ENCODE measurements around the gene NPC1. TPM values are rescaled to one million over a fixed set of nuclear protein-coding genes. Genes with fewer than 3 reads are reported as not detected.

The NPC1 gene
- total RNA-seq, 1 donor = 51.3 TPM

DNA sequence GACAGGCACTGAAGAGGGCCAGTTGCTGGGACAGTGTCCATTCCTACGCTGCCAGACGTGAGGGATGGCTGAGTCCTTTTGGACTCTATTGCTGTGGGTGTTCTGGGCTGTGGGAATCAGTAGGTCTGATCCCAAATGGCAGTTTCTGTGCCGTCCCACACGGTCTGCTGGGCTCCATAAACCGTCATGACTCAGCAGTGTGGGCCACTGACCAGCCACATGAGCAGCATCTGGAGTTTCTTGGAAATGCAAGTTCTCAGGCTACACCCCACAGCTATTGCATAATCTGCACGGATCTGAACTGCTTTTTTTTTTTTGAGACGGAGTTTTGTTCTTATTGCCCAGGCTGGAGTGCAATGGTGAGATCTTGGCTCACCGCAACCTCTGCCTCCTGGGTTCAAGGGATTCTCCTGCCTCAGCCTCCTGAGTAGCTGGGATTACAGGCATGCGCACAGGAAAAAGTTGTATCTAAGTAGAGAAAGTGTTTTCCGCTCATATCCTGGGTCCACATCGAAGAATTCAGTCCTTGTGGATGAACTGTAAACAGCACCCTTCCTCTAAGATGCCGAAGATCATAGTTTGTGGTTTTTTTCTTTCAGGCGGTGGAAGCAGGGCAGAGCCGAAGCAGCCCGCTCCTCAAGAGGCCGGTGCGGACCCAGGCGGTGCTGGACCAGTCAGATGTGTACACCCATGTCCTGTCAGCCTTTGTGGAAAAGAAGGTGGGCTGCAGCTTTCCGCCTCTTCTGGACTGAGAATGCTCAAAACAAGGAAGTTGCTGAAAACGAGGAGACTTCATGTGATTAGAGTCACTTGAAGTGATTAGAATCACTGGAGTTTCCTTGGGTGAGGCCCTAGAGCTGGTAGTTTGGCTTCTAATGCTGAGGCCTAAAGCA is 57.5 kb downstream of the NPC1 start:
- no peak overlapping the region for H3K4me3 ChIP-seq (ENCODE audit: low read depth, low read length)
- TF ChIP-seq, protein P1, sequence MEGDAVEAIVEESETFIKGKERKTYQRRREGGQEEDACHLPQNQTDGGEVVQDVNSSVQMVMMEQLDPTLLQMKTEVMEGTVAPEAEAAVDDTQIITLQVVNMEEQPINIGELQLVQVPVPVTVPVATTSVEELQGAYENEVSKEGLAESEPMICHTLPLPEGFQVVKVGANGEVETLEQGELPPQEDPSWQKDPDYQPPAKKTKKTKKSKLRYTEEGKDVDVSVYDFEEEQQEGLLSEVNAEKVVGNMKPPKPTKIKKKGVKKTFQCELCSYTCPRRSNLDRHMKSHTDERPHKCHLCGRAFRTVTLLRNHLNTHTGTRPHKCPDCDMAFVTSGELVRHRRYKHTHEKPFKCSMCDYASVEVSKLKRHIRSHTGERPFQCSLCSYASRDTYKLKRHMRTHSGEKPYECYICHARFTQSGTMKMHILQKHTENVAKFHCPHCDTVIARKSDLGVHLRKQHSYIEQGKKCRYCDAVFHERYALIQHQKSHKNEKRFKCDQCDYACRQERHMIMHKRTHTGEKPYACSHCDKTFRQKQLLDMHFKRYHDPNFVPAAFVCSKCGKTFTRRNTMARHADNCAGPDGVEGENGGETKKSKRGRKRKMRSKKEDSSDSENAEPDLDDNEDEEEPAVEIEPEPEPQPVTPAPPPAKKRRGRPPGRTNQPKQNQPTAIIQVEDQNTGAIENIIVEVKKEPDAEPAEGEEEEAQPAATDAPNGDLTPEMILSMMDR (IDR thresholded peaks at IDR 0.05; ENCODE audit: insufficient read depth, low read length) = no peak
- DNase-seq (ENCODE audit: low read depth) = peak; percentile 83

DNA sequence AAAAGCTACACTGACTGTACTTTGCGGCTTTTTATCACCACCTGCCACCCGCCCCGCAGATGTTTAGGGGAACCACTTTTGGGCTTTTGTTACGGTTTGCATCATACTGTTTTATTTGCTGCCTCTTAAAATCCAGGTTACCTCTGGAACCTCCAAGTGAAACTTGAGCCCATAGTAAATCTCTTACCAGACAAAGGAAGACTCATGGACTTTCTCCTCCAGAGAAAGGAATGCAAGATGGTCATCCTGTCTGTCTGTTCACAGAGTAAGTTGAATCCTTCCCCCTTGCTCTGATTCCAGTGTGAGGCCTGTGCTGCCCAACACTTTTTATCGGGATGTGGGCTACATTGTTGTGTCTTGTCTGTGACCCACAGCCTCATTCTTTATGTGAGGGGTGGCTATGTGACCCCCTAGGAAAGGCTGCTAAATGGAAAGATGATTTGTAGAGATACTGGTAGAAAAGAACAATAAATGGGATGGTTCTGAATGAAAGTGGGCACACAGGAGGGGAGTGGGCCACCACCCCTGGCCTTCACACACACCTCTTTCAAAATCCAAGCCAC is 59.7 kb downstream of the NPC1 start:
- DNase-seq (ENCODE audit: low read depth) = no peak
- no peak overlapping the region for H3K4me3 ChIP-seq (ENCODE audit: low read depth, low read length)
- TF ChIP-seq, protein P1 (IDR thresholded peaks at IDR 0.05; ENCODE audit: insufficient read depth, low read length) = no peak

DNA sequence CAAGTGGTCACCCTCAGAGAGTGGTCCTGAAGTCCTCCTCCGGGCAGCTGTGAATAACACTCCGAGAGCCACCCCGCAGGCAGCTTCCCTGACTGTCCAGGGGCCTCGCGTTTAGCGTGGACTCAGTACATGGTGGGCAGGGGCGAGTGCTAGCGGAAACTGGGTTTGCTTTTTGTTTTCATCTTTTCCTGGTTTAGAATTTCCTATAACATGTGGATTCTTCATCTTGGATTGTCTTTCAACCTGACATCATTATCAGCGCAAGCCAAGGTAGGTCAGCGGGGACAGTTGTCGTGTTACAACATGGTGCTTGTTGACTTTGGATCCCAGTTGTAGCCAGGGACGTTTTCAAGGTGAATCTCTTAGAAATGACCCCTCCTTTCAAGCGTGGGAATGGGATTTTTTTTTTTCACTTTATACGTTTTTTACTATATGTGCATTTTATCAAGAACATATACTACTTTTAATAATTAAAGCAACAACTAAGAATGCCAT is 62.0 kb downstream of the NPC1 start:
- no peak for DNase-seq (ENCODE audit: low read depth)
- TF ChIP-seq, protein P1 (IDR thresholded peaks at IDR 0.05; ENCODE audit: insufficient read depth, low read length) = no peak
- no peak overlapping the region for H3K4me3 ChIP-seq (ENCODE audit: low read depth, low read length)

DNA sequence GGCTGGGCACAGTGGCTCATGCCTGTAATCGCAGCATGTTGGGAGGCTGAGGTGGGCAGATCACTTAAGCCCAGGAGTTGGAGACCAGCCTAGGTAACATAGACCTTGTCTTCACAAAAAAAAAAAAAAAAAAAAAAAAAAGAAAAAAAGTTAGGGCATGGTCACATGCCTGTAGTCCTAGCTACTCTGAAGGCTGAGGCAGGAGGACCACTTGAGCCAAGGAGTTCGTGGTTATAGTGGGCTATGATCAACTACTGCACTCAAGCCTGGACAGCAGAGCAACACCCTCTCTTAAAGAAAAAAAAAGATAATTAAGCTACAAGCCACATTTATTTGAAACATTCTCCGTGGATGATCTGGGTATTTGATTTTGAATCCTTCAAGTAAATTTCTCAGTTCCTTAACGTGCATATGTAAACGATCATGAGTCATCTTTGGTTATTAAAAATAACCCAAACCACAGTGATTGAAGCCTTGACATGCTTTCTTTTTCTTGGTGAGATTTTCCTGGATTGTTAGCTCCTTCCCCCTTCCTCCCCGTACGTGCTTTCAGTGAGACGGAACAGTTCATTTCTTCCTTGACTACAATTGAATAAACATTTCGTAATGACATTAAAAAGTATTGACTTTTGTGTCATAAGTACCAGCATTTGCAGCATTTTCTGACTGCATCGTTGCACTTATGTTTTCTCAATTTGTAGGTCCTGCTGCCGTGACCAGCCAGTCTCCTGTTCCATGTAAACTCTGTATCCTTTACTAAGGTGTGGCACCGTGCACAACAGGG is 62.7 kb downstream of the NPC1 start:
- TF ChIP-seq, protein P1 (IDR thresholded peaks at IDR 0.05; ENCODE audit: insufficient read depth, low read length) = no peak
- no peak overlapping the region for H3K4me3 ChIP-seq (ENCODE audit: low read depth, low read length)
- DNase-seq (ENCODE audit: low read depth) = no peak

DNA sequence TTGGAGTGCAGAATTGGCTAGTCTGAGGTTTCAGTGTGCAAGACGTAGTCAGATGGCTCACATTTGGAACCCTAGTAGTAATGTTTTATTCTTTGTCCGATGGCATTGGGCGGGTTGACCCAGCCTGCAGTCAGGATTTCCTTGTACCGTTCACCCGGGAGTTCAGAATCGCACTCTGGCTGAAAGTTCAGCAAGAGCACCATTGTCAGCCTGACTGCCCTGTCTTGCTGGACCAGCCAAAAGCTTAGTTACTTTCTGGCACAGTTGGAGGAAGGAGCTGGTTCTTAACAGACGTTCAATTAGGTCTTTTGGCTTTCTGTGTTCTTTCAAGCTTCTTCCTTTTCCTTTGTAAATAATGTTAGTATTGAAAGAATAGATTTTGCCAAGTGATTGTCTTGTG is 64.4 kb downstream of the NPC1 start:
- TF ChIP-seq, protein P1 (IDR thresholded peaks at IDR 0.05; ENCODE audit: insufficient read depth, low read length) = no peak
- DNase-seq (ENCODE audit: low read depth) = no peak
- H3K4me3 ChIP-seq (ENCODE audit: low read depth, low read length) = no peak overlapping the region

DNA sequence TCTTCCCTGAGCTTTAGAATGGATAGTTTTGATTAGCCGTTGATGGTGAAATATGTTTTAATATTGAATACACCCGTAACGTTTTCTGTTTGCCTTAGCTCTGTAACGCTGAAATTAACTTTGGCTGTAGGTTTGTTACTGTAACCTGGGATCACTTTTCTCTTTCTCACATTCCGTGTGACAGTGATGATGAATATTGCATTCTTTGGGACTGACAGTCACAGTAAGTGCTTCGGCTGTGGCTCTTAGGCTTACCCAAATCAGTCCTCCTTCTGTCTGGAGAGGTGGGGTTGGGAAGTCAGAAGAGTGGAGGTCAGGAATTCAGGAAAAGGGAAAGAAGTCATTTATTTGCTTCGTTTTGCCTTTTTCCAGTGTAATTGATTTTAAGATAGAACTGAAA is 65.0 kb downstream of the NPC1 start:
- no peak for DNase-seq (ENCODE audit: low read depth)
- no peak overlapping the region for H3K4me3 ChIP-seq (ENCODE audit: low read depth, low read length)
- TF ChIP-seq, protein P1 (IDR thresholded peaks at IDR 0.05; ENCODE audit: insufficient read depth, low read length) = no peak

Measured in fibroblast of the aortic adventitia (primary cell).